Suprapubic skin (tissue), 4 donors: ENCODE results near the gene FADS6. TPM values are rescaled to one million over a fixed set of nuclear protein-coding genes. Genes with fewer than 3 reads are reported as not detected.

Experiments
- DNase-seq, 2 donors: peaks; one replicate each; pipeline ENCODE4 v3.0.0-alpha.2; 2019; ENCODE audit warnings: low spot score in 2 of 2
- H3K27ac ChIP-seq: fragments of 200-600 bp; sonication (generic); one replicate; pipeline ENCODE4 v1.5.1; 2019
- H3K27me3 ChIP-seq: fragments of 200-600 bp; sonication (generic); one replicate; pipeline ENCODE4 v1.5.1; 2019
- H3K36me3 ChIP-seq: fragments of 200-600 bp; sonication (generic); one replicate; pipeline ENCODE4 v1.5.1; 2019
- H3K4me1 ChIP-seq: fragments of 200-600 bp; sonication (generic); one replicate; pipeline ENCODE4 v1.5.1; 2019
- H3K4me3 ChIP-seq: fragments of 200-600 bp; sonication (generic); one replicate; pipeline ENCODE4 v1.5.1; 2019; ENCODE audit warnings: mild to moderate bottlenecking
- H3K9me3 ChIP-seq: fragments of 200-600 bp; sonication (generic); one replicate; pipeline ENCODE4 v1.5.1; 2019
- EP300 ChIP-seq: sonication (generic); formaldehyde crosslinking; IDR thresholded peaks from one replicate; pipeline ENCODE4 v1.6.1; 2017; ENCODE audit warnings: antibody characterized with exemption
- POLR2A ChIP-seq, 2 donors: fragments of 450-650 bp; IDR thresholded peaks; one replicate each; pipeline ENCODE4 v1.6.1; 2017; ENCODE audit warnings: antibody characterized with exemption in 2 of 2, mild to moderate bottlenecking in 2 of 2, moderate library complexity in 2 of 2
- POLR2AphosphoS5 ChIP-seq, 3 donors: sonication (generic); formaldehyde crosslinking; IDR thresholded peaks; one replicate each; pipeline ENCODE4 v1.6.1; 2017; ENCODE audit warnings: antibody characterized with exemption in 3 of 3
- WGBS: methylation state at CpG from one replicate; pipeline ENCODE4 v1.1.5; 2018; 5-methylcytosine and 5-hydroxymethylcytosine counted together
- total RNA-seq, 4 donors: library from RNA; depleted of rRNA; stranded (reverse); fragments of >200 nt; gene quantifications; one replicate each; pipeline ENCODE4 v1.1.0, GENCODE V29; 2016
- TF ChIP-seq, protein P1 (sequence below), 2 donors: fragments of 200-600 bp in 1 of 2; fragments of 450-650 bp in 1 of 2; sonication (generic) in 1 of 2; IDR thresholded peaks; one replicate each; pipeline ENCODE4 v1.5.1; 2016 to 2019; ENCODE audit warnings: antibody characterized with exemption in 2 of 2, mild to moderate bottlenecking in 1 of 2, moderate library complexity in 1 of 2

The FADS6 gene
- total RNA-seq, 4 donors from 2014 or later, result 4.9 to 11.6 (median 8.1) TPM

DNA sequence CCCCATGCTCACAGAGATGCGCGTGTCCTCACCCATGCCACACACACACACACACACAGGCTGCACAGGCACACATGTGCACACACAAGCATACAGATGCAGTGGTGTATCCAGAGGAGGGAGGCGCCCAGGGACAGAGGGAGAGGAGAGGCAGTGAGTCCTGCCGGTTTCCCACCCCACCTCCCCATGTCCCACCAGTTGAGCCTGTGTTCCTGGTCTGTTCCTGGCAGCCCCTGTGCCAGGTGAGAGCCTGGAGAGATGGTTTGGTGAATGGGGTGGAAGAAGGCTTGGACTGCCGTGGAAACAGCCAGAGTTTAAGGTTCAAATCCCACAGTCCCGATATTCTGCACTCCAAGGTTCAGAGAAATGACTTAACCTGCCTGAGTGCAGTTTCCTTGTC is 10.2 kb upstream of the FADS6 start:
- WGBS, result 85% methylated on average over 6 of the region's 6 CpGs
- TF ChIP-seq POLR2A (IDR thresholded peaks at IDR 0.05), result no peak
- TF ChIP-seq EP300, result no peak
- TF ChIP-seq, protein P1, sequence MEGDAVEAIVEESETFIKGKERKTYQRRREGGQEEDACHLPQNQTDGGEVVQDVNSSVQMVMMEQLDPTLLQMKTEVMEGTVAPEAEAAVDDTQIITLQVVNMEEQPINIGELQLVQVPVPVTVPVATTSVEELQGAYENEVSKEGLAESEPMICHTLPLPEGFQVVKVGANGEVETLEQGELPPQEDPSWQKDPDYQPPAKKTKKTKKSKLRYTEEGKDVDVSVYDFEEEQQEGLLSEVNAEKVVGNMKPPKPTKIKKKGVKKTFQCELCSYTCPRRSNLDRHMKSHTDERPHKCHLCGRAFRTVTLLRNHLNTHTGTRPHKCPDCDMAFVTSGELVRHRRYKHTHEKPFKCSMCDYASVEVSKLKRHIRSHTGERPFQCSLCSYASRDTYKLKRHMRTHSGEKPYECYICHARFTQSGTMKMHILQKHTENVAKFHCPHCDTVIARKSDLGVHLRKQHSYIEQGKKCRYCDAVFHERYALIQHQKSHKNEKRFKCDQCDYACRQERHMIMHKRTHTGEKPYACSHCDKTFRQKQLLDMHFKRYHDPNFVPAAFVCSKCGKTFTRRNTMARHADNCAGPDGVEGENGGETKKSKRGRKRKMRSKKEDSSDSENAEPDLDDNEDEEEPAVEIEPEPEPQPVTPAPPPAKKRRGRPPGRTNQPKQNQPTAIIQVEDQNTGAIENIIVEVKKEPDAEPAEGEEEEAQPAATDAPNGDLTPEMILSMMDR (IDR thresholded peaks at IDR 0.05), result no peak
- TF ChIP-seq POLR2AphosphoS5 (IDR thresholded peaks at IDR 0.05), result no peak
- no peaks in the 10 kb centered on the region for H3K9me3 ChIP-seq
- no peak overlapping the region for H3K27ac ChIP-seq
- DNase-seq, result no peak
- H3K4me3 ChIP-seq, result no peak overlapping the region
- no peaks in the 10 kb centered on the region for H3K36me3 ChIP-seq
- H3K4me1 ChIP-seq, result peaks cover 12% of the 10 kb centered on the region
- H3K27me3 ChIP-seq, result peaks cover 11% of the 10 kb centered on the region

DNA sequence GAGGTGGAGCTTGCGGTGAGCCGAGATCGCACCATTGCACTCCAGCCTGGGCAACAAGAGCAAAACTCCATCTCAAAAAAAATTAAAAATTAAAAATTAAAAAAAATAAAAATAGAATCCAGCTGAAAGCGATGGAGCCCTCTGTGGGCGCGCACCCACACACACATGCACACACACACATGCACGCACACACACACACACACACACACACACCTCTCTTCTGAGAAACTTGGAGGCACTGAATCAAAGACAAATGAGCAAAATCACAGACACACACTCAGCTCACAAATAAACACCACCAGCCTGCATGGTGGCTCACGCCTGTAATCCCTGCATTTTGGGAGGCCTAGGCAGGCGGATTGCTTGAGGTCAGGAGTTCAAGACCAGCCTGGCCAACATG is 9.6 kb upstream of the FADS6 start:
- 86% methylated on average over 9 of the region's 9 CpGs for WGBS
- TF ChIP-seq EP300 (no peak), POLR2AphosphoS5 (IDR thresholded peaks at IDR 0.05) (no peak), POLR2A (IDR thresholded peaks at IDR 0.05) (no peak)
- TF ChIP-seq, protein P1 (IDR thresholded peaks at IDR 0.05), result no peak
- H3K4me3 ChIP-seq, result no peak overlapping the region

DNA sequence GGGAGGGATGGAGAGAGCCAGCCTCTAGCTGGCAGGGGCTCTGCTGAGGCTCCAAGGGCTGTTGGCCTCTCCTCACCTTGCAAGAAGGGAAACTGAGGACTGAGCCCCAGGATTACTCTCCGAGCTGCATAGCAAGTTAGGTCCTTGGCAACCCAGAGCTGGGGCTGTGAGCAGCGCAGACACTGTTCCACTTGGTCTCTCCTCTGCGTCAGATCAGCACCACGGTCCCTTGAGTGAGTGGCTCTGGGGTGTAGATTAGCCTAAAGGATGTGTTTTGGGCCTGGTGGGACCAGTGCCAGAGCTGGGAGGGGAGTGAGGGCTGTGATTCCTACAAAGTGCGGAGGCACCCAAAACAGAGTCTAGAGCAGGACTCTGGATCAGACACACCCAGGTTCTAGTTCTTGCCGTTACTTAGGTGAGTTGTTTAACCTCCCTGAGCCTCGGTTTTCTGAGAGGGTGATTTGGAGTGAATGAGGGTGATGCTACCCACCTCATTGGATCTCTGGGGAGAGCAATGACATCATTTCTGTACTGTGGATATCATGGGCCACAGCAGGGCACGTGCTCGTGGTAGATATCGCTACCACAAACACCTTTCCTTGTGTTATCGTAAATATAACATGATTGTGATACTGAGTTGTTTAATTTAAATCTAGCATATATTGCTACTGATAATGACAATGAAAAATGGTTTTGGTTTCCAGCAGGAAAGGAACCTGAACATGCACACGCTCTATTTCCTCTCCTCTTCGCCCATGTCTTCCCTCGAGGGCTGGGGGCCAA is 8.1 kb upstream of the FADS6 start:
- no peak overlapping the region for H3K27ac ChIP-seq
- H3K27me3 ChIP-seq, result peaks cover 11% of the 10 kb centered on the region
- H3K4me3 ChIP-seq, result no peak overlapping the region
- no peak for DNase-seq
- H3K9me3 ChIP-seq, result no peaks in the 10 kb centered on the region
- no peaks in the 10 kb centered on the region for H3K36me3 ChIP-seq
- no peak for TF ChIP-seq POLR2A (IDR thresholded peaks at IDR 0.05)
- TF ChIP-seq POLR2AphosphoS5 (IDR thresholded peaks at IDR 0.05), result no peak
- TF ChIP-seq, protein P1 (IDR thresholded peaks at IDR 0.05), result no peak
- no peak for TF ChIP-seq EP300
- peaks cover 4% of the 10 kb centered on the region for H3K4me1 ChIP-seq
- WGBS, result 68% methylated on average over 12 of the region's 14 CpGs

More for the DNA sequence above, 9.6 kb upstream of the FADS6 start:
- no peak for DNase-seq
- no peaks in the 10 kb centered on the region for H3K9me3 ChIP-seq
- peaks cover 13% of the 10 kb centered on the region for H3K4me1 ChIP-seq
- H3K27ac ChIP-seq, result no peak overlapping the region
- H3K36me3 ChIP-seq, result no peaks in the 10 kb centered on the region
- peaks cover 11% of the 10 kb centered on the region for H3K27me3 ChIP-seq

DNA sequence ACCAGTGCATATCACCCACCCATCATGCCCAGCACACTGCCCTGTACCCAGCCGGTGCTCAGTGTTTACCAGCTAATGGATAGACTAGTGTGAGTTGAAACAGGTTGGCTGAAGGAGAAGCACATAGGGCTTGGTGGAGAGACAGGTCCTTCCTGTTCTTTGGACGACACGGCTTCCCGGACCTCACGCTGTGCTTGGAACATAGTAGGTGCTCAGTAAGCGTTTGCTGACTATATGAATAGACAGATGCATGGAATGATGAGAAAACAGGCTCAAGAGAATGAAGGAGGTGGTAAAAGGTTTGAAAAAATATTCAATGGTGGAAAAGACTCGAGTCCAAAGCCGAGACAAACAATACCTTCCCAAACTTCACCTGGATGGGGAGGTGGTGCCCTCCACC is 6.8 kb upstream of the FADS6 start:
- peaks cover 4% of the 10 kb centered on the region for H3K4me1 ChIP-seq
- no peak overlapping the region for H3K4me3 ChIP-seq
- DNase-seq, result no peak
- WGBS, result 81% methylated on average over 8 of the region's 8 CpGs
- H3K36me3 ChIP-seq, result no peaks in the 10 kb centered on the region
- TF ChIP-seq EP300 (no peak), POLR2A (IDR thresholded peaks at IDR 0.05) (no peak), POLR2AphosphoS5 (IDR thresholded peaks at IDR 0.05) (no peak)
- TF ChIP-seq, protein P1 (IDR thresholded peaks at IDR 0.05), result no peak
- H3K27ac ChIP-seq, result no peak overlapping the region
- no peaks in the 10 kb centered on the region for H3K9me3 ChIP-seq
- peaks cover 13% of the 10 kb centered on the region for H3K27me3 ChIP-seq

DNA sequence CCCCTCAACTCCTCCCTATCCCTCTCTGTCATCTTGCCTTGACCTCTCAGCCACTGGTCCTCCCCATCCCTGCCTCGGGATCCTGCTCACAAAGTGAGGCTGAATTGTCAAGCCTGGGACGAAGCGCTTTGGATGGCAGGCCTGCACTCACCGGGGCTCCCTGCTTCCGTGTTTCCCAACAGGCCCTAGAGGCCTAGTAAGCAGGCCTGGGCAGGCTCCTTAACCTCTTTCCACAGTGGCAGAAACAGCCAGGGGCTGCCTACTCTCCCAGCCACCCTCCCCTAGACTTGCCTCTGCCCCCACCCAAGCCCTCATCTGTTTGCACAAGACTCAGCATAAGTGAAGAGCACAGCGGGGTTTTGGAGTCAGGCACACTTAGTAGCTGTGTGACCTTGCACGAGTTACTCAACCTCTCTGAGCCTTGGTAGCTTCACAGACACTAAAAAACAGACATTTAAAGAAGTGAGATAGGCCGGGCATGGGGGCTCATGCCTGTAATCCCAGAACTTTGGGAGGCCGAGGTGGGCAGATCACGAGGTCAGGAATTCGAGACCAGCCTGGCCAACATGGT is 5.0 kb upstream of the FADS6 start:
- Histone ChIP-seq H3K4me3 (no peak overlapping the region), H3K4me1 (peaks cover 8% of the 10 kb centered on the region), H3K36me3 (no peaks in the 10 kb centered on the region), H3K27ac (no peak overlapping the region), H3K27me3 (peaks cover 30% of the 10 kb centered on the region), H3K9me3 (no peaks in the 10 kb centered on the region)
- whole genome bisulfite sequencing, result 74% methylated on average over 11 of the region's 11 CpGs
- no peak for TF ChIP-seq POLR2AphosphoS5 (IDR thresholded peaks at IDR 0.05)
- TF ChIP-seq POLR2A (IDR thresholded peaks at IDR 0.05), result no peak
- TF ChIP-seq EP300, result no peak
- TF ChIP-seq, protein P1 (IDR thresholded peaks at IDR 0.05), result no peak
- DNase-seq, result no peak
